Right lobe of liver (tissue), 6 donors: ENCODE results near the gene ABHD16A. TPM values are rescaled to one million over a fixed set of nuclear protein-coding genes. Genes with fewer than 3 reads are reported as not detected.

Source experiments
- ATAC-seq, 4 donors: fragments of 200-7000 bp; cut with Tn5 transposase; one replicate each; pipeline ENCODE4 v1.9.1; 2020; ENCODE audit warnings: mild to moderate bottlenecking in 4 of 4, moderate library complexity in 4 of 4
- DNase-seq, 3 donors: peaks; one replicate each; pipeline ENCODE4 v3.0.0-alpha.2; 2020
- H3K27ac ChIP-seq, 3 donors: fragments of 200-600 bp; one replicate each; pipeline ENCODE4 v1.8.0; 2022
- H3K27me3 ChIP-seq, 2 donors: fragments of 200-600 bp; one replicate each; pipeline ENCODE4 v1.8.0; 2022
- H3K36me3 ChIP-seq, 4 donors: fragments of 200-600 bp; sonication (generic) in 1 of 4; one replicate each; pipeline versions ENCODE4 v1.5.1 to v1.8.0; 2017 to 2022; ENCODE audit warnings: control low read depth in 1 of 4
- H3K4me1 ChIP-seq, 4 donors: fragments of 200-600 bp; sonication (generic) in 1 of 4; one replicate each; pipeline versions ENCODE4 v1.5.1 to v1.8.0; 2017 to 2022; ENCODE audit warnings: control low read depth in 1 of 4
- H3K4me3 ChIP-seq, 3 donors: fragments of 200-600 bp; one replicate each; pipeline ENCODE4 v1.8.0; 2022
- H3K9me3 ChIP-seq, 4 donors: fragments of 200-600 bp; sonication (generic) in 1 of 4; one replicate each; pipeline versions ENCODE4 v1.5.1 to v1.8.0; 2017 to 2022; ENCODE audit warnings: control low read depth in 1 of 4
- CTCF ChIP-seq, 4 donors: fragments of 200-600 bp in 3 of 4; fragments of 450-650 bp in 1 of 4; IDR thresholded peaks; one replicate each; pipeline versions ENCODE4 v1.5.1 to v1.8.0; 2016 to 2022; ENCODE audit warnings: antibody characterized with exemption in 4 of 4, mild to moderate bottlenecking in 2 of 4
- POLR2A ChIP-seq: fragments of 450-650 bp; IDR thresholded peaks from one replicate; pipeline ENCODE4 v1.6.1; 2017; ENCODE audit warnings: antibody characterized with exemption, mild to moderate bottlenecking
- WGBS: methylation state at CpG from one replicate; pipeline ENCODE4 v1.1.6; 2018; ENCODE audit warnings: low coverage, low lambda C conversion rate; ENCODE audit not compliant: insufficient coverage; ENCODE audit errors: missing lambda C conversion rate; 5-methylcytosine and 5-hydroxymethylcytosine counted together
- intact Hi-C, 2 donors: fragments of 100-400 bp; cut with DNase I; formaldehyde crosslinking; loops; one replicate each; pipeline versions ENCODE4 v1.11.2 to v1.14.1; 2022
- total RNA-seq, 6 experiments: library from RNA; depleted of rRNA in 2 of 6; stranded (reverse); fragments of >200 nt in 2 of 6; fragmentation: NEBNext Ultra II Directional in 3 of 6; extraction: Animal tissue kit (Norgen Biotek cat#: 25700) in 3 of 6; gene quantifications; one replicate each; pipeline versions ENCODE4 v1.1.0 to v1.2.4, GENCODE V29; 2016 to 2023
- donor health status: DM: no; HTN: yes; CAD: no.
- donor health status: DM: no; HTN: no; CAD: no.
- donor health status: DM: no; HTN: no; CAD: no.
- donor health status: DM: no; HTN: yes; CAD: no.
- donor health status: DM: no; HTN: yes; CAD: no.

Gene ABHD16A
- total RNA-seq, 6 experiments from 2014 or later: 29.7 to 34.8 (median 31.2) TPM

GRCh38 chr6:31725502-31726350 lies 22.6 kb upstream of the ABHD16A start:
- DNase-seq (no peak), ATAC-seq (no peak)
- Histone ChIP-seq H3K27ac (no peak overlapping the region), H3K27me3 (no peaks in the 10 kb centered on the region), H3K4me3 (no peak overlapping the region), H3K4me1 (peaks cover 0 to 9% (median 2%) of the 10 kb centered on the region in 4 donors), H3K9me3 (no peaks in the 10 kb centered on the region), H3K36me3 (peaks cover 0 to 7% (median 0%) of the 10 kb centered on the region in 4 donors)
- TF ChIP-seq CTCF (IDR thresholded peaks at IDR 0.05): no peak
- TF ChIP-seq POLR2A: no peak
- intact Hi-C loops: no loop called here
- WGBS: 83% methylated on average over 7 of the region's 12 CpGs

GRCh38 chr6:31723980-31724691 lies 21.0 kb upstream of the ABHD16A start:
- Histone ChIP-seq H3K36me3 (peaks cover 0 to 5% (median 0%) of the 10 kb centered on the region in 4 donors), H3K4me1 (peaks cover 0 to 5% (median 2%) of the 10 kb centered on the region in 4 donors), H3K27ac (no peak overlapping the region), H3K9me3 (no peaks in the 10 kb centered on the region), H3K4me3 (no peak overlapping the region), H3K27me3 (no peaks in the 10 kb centered on the region)
- WGBS: 100% methylated on average over 1 of the region's 25 CpGs
- ATAC-seq (no peak), DNase-seq (no peak)
- intact Hi-C loops: no loop called here
- no peak for TF ChIP-seq CTCF (IDR thresholded peaks at IDR 0.05)
- TF ChIP-seq POLR2A: no peak

- no peak for TF ChIP-seq CTCF (IDR thresholded peaks at IDR 0.05)
- TF ChIP-seq POLR2A: no peak
- peak in 1 of 3 donors; percentile 47 for DNase-seq
- 56% methylated on average over 15 of the region's 46 CpGs for WGBS
Observed at GRCh38 chr6:31723245-31723979, 20.3 kb upstream of the ABHD16A start, which contains the start of gene MPIG6B. MPIG6B (plus strand) TSS chr6:31723373; CDS start chr6:31723384, 11 bp downstream.

GRCh38 chr6:31722173-31722572 lies 19.0 kb upstream of the ABHD16A start:
- ATAC-seq (no peak), DNase-seq (no peak)
- 100% methylated on average over 2 of the region's 3 CpGs for WGBS
- Histone ChIP-seq H3K4me3 (no peak overlapping the region), H3K9me3 (no peaks in the 10 kb centered on the region), H3K27me3 (no peaks in the 10 kb centered on the region), H3K36me3 (peaks cover 0 to 5% (median 0%) of the 10 kb centered on the region in 4 donors), H3K27ac (no peak overlapping the region), H3K4me1 (no peaks in the 10 kb centered on the region)
- intact Hi-C loops: no loop called here
- TF ChIP-seq CTCF (IDR thresholded peaks at IDR 0.05) (no peak), POLR2A (no peak)

More at GRCh38 chr6:31723245-31723979, 20.3 kb upstream of the ABHD16A start, which contains the start of gene MPIG6B:
- no peak for ATAC-seq
- Histone ChIP-seq H3K4me1 (peaks cover 0 to 4% (median 0%) of the 10 kb centered on the region in 4 donors), H3K27me3 (no peaks in the 10 kb centered on the region), H3K27ac (no peak within 1 kb of the TSS), H3K36me3 (peaks cover 0 to 5% (median 0%) of the 10 kb centered on the region in 4 donors), H3K4me3 (no peak within 1 kb of the TSS), H3K9me3 (no peaks in the 10 kb centered on the region)
- intact Hi-C loops: no loop called here
